ENCODE data around the gene SUV39H2.
"Not testable (repeated sequence)": the region's sequence is repeated elsewhere in the genome, so short reads cannot be mapped to it uniquely, and the experiment has no call there.

Gene SUV39H2

DNA sequence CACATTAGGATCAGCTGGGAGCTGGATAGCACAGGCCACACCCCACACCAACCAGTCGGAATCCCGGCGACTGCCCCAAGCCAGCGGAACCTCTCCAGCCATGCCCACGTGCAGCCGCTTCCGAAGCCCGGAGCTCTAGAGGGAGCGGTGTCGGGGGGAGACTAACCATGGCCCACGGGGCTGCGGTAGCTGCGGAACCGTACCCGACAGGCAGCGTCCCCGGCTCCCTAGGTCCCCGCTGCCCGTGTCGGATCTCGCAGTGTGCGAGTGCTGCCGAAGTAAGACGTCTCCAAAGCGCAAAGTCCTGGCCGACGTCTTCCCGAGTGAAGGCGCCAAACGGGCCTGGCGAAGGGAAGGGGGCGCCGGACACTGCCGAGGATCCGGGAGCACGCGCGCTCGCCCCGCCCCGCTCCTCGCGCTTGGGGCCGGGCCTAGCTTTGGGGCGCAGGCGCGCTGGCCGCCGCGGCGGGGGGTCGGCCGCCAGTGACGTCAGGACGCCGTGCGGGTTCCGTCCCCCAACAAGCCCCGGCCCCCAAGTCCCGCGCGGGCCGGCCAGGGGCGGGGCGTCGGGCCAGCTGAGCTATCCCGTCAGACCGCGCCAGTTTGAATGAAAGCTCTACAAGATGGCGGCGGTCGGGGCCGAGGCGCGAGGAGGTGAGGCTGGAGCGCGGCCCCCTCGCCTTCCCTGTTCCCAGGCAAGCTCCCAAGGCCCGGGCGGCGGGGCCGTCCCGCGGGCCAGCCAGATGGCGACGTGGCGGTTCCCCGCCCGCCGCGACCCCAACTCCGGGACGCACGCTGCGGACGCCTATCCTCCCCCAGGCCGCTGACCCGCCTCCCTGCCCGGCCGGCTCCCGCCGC is at the start of gene SUV39H2:
TSS of gene SUV39H2 (plus strand) at position 601 of the 858 bp plus-strand sequence. CDS start at position 624, 23 bp downstream.
- peak; percentile 95 for DNase-seq (ENCODE audit: low read depth)

GRCh38 chr10:14833106-14833505 is 45.6 kb upstream of the SUV39H2 start:
- DNase-seq (ENCODE audit: low read depth), result no peak

DNA sequence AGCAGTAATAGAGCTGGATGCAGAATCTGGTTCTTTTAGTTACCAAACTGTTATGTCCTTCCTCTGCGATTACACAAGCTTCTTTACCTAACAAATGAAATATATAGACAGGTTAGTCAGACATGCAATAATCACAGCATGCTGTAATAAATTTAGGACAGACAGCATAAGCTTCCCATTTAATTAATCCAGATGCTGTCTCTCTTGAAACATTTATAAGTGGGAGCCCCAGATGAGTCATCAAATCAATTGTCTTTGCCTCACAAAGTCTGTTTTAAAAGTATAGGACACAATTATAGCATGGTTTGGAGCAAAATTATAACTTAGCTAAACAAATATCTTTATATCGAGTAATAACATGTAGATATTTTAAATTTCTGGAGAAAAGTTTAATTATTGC is 42.5 kb upstream of the SUV39H2 start:
- DNase-seq (ENCODE audit: low read depth), result no peak

DNA sequence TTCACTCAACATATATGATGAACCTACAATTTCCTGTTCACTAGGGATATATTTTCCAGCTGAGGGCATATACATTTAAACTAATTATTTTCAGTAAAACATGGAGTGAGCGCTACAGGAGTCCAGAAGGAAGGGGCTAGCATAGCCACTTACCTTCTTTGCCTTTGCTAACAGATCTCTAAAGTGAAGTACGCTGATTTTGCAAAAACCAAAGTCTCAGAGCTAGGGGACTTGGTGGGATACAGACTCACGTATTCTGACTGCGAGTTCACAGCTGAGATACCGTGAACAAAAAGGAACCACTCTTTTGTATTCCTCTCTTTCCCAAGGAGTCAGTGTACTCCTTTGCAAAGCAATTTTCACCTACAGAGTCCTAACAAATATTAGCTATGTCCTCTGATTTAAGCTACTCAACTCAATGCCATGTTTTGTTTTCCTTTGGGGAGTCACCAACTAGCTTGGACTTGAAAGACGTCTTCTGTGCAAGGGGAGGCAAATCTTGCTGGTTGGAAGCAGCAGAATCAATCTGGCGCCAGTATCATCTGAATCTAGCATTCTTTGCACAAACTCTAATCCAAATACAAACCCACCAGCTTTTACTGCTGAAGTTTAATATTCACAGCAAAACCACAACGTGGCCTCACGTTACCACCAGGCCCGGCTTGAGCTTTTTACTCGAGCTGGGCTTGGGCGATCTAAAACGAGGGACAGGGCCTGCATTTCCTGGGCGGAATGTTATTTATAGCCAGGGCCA is 41.5 kb upstream of the SUV39H2 start:
- DNase-seq (ENCODE audit: low read depth), result no peak

GRCh38 chr10:14837757-14838581 is 40.7 kb upstream of the SUV39H2 start, which contains the start of the genes CDNF, HSPA14 and MSANTD7:
CDNF (minus strand) TSS chr10:14838037; CDS start chr10:14837946, 91 bp downstream.
HSPA14 (plus strand) TSS chr10:14838306; CDS start chr10:14838403, 97 bp downstream.
MSANTD7 (plus strand) TSS chr10:14838306; CDS start chr10:14842285, 3,979 bp downstream.
- DNase-seq (ENCODE audit: low read depth), result peak; percentile 99

DNA sequence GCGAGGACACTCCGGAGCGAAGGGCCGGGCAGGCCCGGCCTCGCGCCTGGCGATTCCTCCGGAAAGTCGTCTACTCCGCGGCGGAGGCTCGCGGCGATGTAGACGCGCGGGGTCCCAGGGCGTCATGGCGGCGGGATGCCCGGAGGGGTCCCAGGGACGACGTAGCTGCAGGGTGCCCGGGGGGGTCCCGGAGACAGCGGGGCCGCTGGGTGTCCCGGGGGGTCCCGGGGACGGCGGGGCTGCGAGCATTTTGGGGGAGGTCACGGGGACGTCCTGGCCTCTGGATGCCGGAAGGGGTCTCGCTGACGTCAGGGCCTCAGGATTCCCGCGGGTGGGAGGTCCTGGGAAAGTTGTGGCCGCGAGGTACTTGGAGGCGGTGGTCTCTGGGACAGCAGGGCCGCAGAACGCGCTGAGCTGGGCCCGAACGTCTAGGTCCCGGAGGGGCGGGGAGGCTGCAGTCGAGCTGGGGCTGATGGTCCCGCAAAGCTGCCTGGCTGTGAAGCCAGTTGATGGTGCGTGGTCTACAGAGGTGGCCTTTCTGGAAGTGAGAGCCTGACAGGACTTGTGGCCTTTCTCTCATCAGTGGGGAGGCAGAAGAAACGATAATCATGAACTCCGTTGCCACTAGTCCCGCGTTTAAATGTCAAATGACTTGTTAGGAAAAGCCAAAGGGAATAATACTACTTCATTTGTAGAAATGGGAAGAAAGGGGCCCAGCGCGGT is 39.9 kb upstream of the SUV39H2 start:
- peak; percentile 29 for DNase-seq (ENCODE audit: low read depth)

GRCh38 chr10:14839305-14839695 is 39.4 kb upstream of the SUV39H2 start:
- no peak for DNase-seq (ENCODE audit: low read depth)

DNA sequence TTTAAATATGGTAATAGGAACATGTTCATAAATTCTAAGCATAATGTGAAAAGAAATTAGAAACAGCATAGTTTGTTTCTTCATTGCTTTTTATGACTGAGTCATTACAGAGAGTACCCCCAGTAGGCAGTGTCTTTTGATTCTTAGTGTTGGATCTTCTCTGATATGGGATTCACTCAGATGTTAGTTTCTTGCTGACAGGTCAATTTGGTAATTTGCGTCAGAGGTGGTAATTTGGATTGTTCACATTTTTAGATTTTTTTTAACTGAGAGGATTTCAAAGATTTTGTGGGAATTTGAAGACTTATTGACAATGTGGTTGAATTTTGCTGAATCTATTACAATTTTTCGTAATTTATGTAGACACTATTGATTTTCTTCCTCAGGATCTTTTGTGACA is 38.5 kb upstream of the SUV39H2 start:
- DNase-seq (ENCODE audit: low read depth), result no peak

DNA sequence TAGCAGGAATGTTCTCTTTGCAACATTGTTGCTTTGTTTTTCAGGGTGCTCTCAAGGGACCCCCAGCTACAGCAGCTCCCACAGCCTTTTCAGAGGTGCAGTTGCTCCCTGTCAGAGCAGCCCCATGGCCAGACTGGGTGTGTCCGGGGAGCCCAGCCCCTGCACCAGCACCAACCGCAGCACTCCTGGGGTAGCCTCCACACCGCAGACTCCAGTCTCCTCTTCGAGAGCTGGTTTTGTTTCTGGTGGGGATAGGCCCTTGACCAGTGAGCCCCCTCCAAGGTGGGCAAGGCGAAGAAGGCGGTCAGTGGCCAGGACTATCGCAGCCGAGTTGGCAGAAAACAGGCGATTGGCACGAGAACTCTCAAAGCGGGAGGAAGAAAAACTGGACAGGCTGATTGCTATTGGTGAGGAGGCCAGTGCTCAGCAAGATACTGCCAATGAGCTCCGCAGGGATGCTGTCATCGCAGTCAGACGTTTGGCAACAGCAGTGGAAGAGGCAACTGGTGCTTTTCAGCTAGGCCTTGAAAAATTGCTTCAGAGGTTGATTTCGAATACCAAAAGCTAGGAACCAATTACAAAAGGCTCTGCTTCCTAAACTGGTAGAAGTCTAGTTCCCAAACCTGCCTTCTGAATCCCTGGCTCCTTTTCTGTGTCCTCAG is 35.2 kb upstream of the SUV39H2 start:
- DNase-seq (ENCODE audit: low read depth), result no peak

DNA sequence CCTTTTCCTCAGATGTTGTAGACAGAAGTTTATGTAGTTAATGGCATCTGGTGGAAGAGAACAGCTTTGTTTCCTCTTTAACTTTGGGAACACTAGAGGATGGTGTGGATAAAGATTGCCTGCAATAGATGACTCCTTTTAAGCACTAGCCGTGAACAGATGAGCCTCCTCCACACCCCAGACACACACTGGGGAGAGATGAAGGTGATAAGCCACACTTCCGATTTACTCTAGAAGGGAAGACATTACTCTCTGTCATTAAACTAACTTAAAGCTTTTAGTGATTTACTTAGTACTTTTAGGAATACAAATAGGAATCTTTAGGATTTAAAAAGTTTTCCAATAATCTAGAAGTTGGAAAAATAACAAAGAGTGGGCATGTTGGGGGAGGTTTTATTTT is 33.7 kb upstream of the SUV39H2 start:
- DNase-seq (ENCODE audit: low read depth), result peak; percentile 22

GRCh38 chr10:14852236-14852635 is 26.4 kb upstream of the SUV39H2 start:
- no peak for DNase-seq (ENCODE audit: low read depth)

GRCh38 chr10:14855453-14855852 is 23.2 kb upstream of the SUV39H2 start:
- no peak for DNase-seq (ENCODE audit: low read depth)

- DNase-seq (ENCODE audit: low read depth), result no peak
These were observed 20.2 kb upstream of the SUV39H2 start for GRCh38 chr10:14858338-14858960.

DNA sequence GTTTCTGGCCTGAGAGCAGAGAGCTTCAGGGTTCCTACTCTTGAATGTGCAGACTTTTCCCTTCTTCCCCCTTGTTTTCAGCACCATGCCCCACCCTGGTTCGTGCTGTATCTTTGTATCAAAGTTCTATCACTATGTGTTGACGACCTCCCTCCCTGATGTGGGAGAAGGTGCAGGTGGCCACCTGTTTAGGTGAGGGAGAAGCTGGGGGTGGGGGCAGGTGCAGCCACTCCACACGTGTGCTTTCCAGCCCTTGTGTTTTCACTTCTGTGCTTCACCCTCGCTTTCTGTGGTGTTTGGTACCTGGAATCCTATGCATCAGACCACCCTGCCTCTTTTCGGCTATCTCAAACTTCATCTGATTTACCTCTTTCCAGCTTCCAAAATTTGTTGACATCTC is 19.6 kb upstream of the SUV39H2 start:
- no peak for DNase-seq (ENCODE audit: low read depth)

GRCh38 chr10:14859775-14860174 is 18.9 kb upstream of the SUV39H2 start:
- DNase-seq (ENCODE audit: low read depth), result no peak

DNA sequence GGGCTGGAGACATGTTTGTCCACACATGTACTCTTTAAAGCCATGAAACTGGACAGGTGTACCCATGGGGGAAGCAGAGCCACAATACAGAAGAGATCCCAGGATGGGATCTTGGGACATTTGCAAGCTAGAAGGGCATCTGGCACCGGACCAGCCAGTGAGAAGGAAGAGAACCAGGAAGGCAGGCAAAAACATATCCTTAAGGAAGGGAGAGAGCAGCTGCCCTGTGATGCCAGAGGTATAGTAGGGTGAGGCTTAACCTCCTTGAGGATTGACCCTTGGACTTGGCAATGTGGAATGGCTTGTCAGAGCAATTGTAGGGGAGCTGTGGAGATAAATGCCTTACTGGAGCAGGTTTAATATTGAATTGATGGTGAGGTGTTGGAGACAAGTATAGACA is 17.9 kb upstream of the SUV39H2 start:
- no peak for DNase-seq (ENCODE audit: low read depth)

- DNase-seq (ENCODE audit: low read depth), result not testable (repeated sequence)
These were observed 14.2 kb upstream of the SUV39H2 start for GRCh38 chr10:14864466-14864865.

- DNase-seq (ENCODE audit: low read depth), result not testable (repeated sequence)
These were observed 13.8 kb upstream of the SUV39H2 start for GRCh38 chr10:14864871-14865270.

GRCh38 chr10:14873090-14873760 is 5.4 kb upstream of the SUV39H2 start:
- DNase-seq (ENCODE audit: low read depth), result peak; percentile 80

DNA sequence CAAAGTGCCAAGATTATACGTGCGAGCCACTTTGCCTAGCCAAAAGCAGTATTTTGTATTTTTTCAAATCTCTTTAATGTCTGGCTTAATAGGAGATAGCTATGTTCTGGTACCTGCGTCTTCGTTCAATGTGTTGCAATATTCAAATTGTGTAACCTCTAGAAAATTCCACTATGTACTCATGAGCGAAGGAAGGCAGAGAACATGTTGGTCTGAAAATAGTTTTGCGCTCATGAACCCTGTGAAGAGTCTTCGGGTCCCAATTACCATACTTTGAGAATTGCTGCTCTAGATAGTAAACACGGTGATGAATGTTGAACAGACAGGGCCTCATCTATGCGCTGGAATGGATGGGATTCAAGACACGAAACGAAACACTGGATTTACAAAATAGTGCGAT is 2.7 kb upstream of the SUV39H2 start:
- no peak for DNase-seq (ENCODE audit: low read depth)

Measured in EH (cell line).